ENCODE measurements around the gene HHAT.

DNA sequence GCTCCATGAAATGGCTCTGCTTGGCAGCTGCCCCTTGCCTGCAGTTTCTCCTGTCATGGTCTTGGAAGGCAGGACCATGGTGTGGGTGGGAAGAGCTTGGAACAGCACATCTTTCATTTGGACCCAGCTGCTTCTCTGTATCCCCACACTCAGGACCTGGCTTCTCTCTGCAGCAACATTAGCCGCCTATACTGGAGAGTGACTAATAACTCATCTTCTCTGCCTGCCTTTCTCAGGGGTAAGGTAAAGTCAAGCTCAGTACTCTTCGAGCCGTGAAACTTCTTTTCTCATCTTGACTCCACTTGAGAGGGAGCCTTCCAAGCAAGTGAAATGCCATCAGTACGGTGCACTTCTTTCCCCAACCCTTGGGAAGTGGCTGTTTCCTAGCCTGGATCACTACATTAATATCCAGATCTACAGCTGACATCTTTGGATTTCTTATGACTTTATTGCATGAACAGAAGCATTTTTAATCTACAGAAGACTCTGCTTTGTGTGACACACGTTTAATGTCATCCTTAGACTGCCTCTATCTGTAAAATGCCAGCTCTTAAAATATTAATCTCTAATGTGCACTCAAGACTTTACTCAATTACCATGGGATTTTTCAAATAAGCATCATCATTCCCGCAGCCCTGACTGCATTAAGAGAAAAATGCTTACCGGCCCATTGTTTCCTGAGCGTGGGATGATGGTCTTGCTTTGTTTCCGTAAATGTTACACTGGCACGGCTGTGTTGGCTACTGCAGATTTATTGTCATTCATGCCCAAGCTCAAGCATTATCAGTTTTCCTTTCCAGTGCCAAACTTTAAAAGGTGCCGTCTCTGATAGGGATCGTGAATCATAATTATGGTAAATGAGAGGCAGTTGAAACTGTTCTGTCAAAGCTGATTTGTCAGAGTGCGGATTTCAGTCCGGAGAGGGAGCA lies 242.9 kb downstream of the HHAT start:
- TF ChIP-seq, protein P1, sequence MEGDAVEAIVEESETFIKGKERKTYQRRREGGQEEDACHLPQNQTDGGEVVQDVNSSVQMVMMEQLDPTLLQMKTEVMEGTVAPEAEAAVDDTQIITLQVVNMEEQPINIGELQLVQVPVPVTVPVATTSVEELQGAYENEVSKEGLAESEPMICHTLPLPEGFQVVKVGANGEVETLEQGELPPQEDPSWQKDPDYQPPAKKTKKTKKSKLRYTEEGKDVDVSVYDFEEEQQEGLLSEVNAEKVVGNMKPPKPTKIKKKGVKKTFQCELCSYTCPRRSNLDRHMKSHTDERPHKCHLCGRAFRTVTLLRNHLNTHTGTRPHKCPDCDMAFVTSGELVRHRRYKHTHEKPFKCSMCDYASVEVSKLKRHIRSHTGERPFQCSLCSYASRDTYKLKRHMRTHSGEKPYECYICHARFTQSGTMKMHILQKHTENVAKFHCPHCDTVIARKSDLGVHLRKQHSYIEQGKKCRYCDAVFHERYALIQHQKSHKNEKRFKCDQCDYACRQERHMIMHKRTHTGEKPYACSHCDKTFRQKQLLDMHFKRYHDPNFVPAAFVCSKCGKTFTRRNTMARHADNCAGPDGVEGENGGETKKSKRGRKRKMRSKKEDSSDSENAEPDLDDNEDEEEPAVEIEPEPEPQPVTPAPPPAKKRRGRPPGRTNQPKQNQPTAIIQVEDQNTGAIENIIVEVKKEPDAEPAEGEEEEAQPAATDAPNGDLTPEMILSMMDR (IDR thresholded peaks at IDR 0.05; ENCODE audit: borderline replicate concordance, extremely low read depth, low read length, poor library complexity, severe bottlenecking): no peak
- no peak for TF ChIP-seq EZH2 (IDR thresholded peaks at IDR 0.05; ENCODE audit: borderline replicate concordance, low read depth, low read length, severe bottlenecking)
